ENCODE data around the gene BAZ1A.

The BAZ1A gene, protein sequence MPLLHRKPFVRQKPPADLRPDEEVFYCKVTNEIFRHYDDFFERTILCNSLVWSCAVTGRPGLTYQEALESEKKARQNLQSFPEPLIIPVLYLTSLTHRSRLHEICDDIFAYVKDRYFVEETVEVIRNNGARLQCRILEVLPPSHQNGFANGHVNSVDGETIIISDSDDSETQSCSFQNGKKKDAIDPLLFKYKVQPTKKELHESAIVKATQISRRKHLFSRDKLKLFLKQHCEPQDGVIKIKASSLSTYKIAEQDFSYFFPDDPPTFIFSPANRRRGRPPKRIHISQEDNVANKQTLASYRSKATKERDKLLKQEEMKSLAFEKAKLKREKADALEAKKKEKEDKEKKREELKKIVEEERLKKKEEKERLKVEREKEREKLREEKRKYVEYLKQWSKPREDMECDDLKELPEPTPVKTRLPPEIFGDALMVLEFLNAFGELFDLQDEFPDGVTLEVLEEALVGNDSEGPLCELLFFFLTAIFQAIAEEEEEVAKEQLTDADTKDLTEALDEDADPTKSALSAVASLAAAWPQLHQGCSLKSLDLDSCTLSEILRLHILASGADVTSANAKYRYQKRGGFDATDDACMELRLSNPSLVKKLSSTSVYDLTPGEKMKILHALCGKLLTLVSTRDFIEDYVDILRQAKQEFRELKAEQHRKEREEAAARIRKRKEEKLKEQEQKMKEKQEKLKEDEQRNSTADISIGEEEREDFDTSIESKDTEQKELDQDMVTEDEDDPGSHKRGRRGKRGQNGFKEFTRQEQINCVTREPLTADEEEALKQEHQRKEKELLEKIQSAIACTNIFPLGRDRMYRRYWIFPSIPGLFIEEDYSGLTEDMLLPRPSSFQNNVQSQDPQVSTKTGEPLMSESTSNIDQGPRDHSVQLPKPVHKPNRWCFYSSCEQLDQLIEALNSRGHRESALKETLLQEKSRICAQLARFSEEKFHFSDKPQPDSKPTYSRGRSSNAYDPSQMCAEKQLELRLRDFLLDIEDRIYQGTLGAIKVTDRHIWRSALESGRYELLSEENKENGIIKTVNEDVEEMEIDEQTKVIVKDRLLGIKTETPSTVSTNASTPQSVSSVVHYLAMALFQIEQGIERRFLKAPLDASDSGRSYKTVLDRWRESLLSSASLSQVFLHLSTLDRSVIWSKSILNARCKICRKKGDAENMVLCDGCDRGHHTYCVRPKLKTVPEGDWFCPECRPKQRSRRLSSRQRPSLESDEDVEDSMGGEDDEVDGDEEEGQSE (N-terminal part only)
- total RNA-seq: 155 to 334 (median 206) reads per million in 9 experiments

DNA sequence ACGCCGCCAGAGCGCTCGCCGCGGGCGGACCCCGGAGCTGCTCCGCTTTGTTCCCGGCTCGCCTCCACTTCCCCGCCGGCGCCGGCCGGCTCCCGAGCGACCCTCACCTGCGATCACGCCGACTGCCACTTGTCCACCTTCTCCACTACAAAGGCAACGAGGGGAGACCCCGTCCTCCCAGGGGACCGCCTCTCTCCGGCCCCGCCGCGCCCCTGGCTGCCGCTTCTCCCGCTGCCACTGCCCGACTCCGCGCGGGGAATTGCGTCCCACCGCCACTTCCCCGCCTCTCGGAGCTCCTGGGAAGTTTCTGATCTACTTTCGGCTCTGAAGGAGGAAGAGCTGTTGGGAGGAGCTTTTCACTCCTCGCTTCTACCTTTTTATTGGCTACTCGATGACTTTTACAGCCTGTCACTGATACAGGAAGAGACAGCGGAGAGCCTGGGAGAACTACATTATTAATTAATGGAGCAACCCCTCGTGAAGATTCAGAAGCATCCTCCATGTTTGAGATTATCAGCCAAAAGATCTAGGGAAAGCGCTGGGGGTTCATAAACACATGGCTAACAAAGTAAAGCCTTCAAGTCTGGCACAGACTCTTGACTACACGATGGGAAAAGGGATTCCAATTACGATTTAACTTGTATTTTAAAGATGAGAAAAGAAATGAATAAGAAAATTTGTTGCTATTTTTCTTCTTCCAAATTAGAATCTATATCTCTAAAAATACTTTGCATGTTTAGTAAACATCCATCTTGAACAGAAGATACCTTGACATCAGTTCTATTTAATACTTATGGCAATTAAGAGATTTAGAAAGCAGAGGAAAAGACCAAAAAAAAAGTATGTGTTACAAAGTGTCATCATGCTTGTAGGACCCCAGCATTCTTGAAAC lies at the start of gene BAZ1A:
TSS of gene BAZ1A (minus strand) at position 330 of the 892 bp plus-strand sequence. CDS start 756 bp downstream, outside the sequence.
- Mint-ChIP-seq H3K27me3 (no peaks in the 10 kb centered on the region), H3K4me1 (ENCODE audit: low read depth in 2 of 2) (peaks cover 11 to 35% of the 10 kb centered on the region in 2 donors), H3K4me3 (peak within 1 kb of the TSS; percentile 100), H3K36me3 (ENCODE audit: insufficient read depth) (peaks cover 40% of the 10 kb centered on the region), H3K9me3 (no peaks in the 10 kb centered on the region), H3K27ac (peak within 1 kb of the TSS; percentile 99 to 100)
- DNase-seq: peak; percentile 10 to 29 (median 13)
- ATAC-seq (replicated peaks): peak; percentile 6

DNA sequence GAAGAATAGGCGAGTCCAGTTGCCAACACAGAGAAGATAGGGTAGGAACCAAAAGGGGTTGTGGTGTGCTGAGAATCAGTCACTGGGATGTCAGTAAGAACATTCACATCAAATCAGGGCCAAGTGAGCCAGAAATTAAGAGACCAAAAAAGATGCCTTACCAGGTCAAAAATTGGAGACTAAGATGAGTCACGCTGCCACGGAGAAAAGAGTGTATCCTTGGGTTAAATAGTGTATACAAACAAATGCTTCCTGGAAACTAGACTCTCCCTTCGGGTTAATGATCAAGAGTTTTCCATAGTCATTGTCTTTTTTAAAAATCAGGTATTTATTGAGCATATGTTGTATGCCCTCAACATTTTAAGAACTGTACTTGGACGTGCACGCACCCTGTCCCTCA lies 45.2 kb upstream of the BAZ1A start:
- Mint-ChIP-seq H3K27me3 (no peaks in the 10 kb centered on the region), H3K36me3 (ENCODE audit: insufficient read depth) (no peaks in the 10 kb centered on the region), H3K27ac (no peak overlapping the region), H3K4me3 (no peak overlapping the region), H3K4me1 (ENCODE audit: low read depth in 2 of 2) (no peaks in the 10 kb centered on the region), H3K9me3 (no peaks in the 10 kb centered on the region)
- DNase-seq: no peak
- no peak for ATAC-seq (replicated peaks)

DNA sequence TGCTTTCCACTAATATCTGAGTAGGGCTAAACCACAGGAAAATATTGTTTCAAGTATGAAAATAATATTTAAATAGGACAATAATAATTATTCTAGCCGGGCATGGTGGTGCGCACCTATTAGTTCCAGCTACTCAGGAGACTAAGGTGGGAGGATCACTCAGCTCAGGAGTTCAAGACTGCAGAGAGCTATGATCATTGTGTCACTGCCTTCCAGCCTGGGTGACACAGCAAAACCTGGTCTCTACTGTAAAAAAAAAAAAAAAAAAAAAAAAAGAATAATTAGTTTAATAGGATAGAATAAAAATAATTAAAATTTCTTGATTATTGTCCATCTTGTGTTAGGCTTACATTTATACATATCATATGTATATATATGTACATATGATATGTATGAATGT lies 38.5 kb upstream of the BAZ1A start:
- H3K9me3 Mint-ChIP-seq: no peaks in the 10 kb centered on the region
- no peak overlapping the region for H3K4me3 Mint-ChIP-seq
- no peaks in the 10 kb centered on the region for H3K36me3 Mint-ChIP-seq (ENCODE audit: insufficient read depth)
- DNase-seq (no peak), ATAC-seq (replicated peaks) (no peak)
- H3K4me1 Mint-ChIP-seq (ENCODE audit: low read depth in 2 of 2): no peaks in the 10 kb centered on the region
- H3K27ac Mint-ChIP-seq: peak overlapping the region in 1 of 2 donors; percentile 25
- no peaks in the 10 kb centered on the region for H3K27me3 Mint-ChIP-seq

DNA sequence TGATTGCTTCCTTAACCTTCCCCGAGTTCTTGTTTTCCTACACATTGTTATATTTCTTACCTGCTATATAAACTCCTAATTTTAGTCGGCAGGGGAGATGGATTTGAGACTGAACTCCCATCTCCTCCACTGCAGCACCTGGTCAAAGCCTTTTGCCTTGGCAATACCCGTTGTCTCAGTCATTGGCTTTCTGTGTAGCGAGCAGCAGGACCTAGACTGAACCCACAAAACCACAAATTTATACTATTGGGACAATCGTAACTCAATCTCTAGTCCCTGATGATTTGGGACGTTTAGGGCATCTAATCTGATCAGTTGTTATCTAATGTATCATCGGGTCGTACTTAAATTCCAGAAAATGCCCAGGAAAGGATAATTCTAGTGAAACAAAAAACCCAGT lies 37.8 kb upstream of the BAZ1A start:
- H3K27ac Mint-ChIP-seq: peak overlapping the region in 1 of 2 donors; percentile 25
- no peak overlapping the region for H3K4me3 Mint-ChIP-seq

DNA sequence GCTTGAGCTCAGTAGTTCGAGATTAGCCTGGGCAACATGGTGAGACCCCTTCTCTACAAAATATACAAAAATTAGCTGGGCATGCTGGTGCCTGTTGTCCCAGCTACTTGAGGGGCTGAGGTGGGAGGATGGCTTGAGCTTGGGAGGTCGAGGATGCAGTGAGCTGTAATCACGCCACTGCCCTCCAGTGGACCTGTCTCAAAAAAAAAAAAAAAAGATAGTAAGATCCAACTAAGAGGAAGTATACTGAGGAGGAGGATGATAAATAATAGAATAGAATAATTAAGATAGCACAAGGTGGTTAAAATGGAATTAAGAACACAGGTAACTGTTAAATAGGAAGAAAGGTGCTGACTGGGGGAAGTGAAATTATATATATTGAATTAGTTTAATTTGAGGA lies 37.0 kb upstream of the BAZ1A start:
- DNase-seq: no peak
- Mint-ChIP-seq H3K9me3 (no peaks in the 10 kb centered on the region), H3K4me3 (no peak overlapping the region), H3K27ac (peak overlapping the region in 1 of 2 donors; percentile 11), H3K4me1 (ENCODE audit: low read depth in 2 of 2) (no peaks in the 10 kb centered on the region), H3K36me3 (ENCODE audit: insufficient read depth) (no peaks in the 10 kb centered on the region), H3K27me3 (no peaks in the 10 kb centered on the region)
- no peak for ATAC-seq (replicated peaks)

More for the DNA sequence above, 37.8 kb upstream of the BAZ1A start:
- ATAC-seq (replicated peaks) (no peak), DNase-seq (no peak)
- Mint-ChIP-seq H3K4me1 (ENCODE audit: low read depth in 2 of 2) (no peaks in the 10 kb centered on the region), H3K9me3 (no peaks in the 10 kb centered on the region), H3K36me3 (ENCODE audit: insufficient read depth) (no peaks in the 10 kb centered on the region), H3K27me3 (no peaks in the 10 kb centered on the region)

DNA sequence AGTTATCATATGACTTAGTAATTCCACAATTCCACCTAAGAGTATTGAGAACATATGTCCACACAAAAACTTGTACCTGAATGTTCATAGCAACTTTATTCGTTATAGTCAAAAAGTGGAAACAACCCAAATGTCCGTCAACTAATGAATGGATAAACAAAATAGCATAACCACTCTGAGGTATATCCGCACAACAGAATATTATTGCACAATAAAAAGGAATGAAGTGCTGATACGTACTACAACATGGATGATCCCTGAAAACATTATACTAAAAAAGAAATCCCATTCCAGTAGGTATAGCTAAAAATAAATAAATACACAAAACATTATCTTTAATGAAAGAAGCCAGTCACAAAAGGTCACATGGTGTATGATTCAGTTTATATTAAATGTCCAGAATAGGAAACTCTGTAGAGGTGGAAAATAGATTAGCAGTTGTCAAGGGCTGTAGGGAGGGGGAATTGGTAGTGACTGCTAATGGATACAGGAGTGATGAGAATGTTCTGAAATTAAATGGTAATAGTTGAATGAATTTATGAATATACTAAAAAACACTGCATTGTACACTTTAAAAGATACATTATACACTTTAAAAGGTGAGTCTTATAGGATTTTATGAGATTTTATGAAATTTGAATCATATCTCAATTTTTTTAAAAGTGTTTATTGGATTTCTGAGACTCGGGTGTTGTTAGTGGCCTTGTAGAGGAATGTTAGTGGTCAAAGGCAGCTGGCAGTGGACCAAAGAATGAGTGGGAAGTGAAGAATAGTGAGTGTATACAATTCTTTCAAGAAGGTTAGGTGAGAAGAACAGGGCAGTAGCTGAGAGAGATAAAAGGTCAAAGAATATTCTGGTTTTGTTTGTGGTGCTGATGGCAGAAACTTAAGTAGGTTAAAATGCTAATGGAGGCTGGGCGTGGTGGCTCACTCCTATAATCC lies 36.3 kb upstream of the BAZ1A start:
- Mint-ChIP-seq H3K4me3 (no peak overlapping the region), H3K4me1 (ENCODE audit: low read depth in 2 of 2) (no peaks in the 10 kb centered on the region), H3K9me3 (no peaks in the 10 kb centered on the region), H3K27me3 (no peaks in the 10 kb centered on the region), H3K36me3 (ENCODE audit: insufficient read depth) (no peaks in the 10 kb centered on the region), H3K27ac (peak overlapping the region in 1 of 2 donors; percentile 11)
- ATAC-seq (replicated peaks) (no peak), DNase-seq (no peak)

DNA sequence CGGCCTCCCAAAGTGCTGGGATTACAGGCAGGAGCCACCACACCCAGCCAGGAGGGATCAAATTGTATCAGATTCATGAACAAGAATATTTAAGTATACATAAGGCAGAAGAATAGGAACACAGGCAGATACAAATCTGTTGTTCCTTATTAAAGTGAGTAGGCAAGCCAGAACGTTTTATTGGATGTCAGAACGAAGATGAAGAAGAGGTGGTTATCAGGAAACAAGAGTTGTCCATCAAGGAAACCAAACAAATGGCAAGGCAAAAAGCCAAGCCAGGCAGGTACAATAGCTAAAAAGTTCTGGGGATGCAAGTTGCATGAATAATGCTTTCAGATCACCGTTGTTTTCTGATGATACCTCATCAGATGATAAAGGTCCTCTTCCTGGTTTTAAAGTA lies 31.1 kb upstream of the BAZ1A start:
- Mint-ChIP-seq H3K9me3 (no peaks in the 10 kb centered on the region), H3K36me3 (ENCODE audit: insufficient read depth) (no peaks in the 10 kb centered on the region), H3K4me3 (no peak overlapping the region), H3K4me1 (ENCODE audit: low read depth in 2 of 2) (no peaks in the 10 kb centered on the region), H3K27me3 (no peaks in the 10 kb centered on the region), H3K27ac (no peak overlapping the region)
- ATAC-seq (replicated peaks) (no peak), DNase-seq (no peak)

DNA sequence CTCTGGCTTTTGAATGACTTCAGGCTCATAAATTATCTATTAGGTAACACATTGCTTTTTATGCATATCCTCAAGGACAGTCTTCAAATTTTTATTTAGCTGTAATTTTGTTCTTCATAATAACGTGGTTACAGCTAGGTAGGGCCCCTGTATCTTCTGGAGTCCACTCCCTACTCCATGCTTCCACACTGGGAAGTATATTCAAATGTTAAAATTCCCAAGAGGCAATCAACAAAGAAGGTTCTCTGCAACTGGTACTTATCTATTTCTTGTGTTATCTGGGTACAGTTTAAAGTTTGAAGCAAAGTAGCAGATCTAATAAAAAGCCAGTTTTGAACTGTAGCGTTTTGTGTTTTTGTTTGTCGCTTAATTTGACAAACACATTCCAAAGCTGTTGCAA lies 20.1 kb upstream of the BAZ1A start:
- no peak overlapping the region for H3K27ac Mint-ChIP-seq
- no peak overlapping the region for H3K4me3 Mint-ChIP-seq
- ATAC-seq (replicated peaks) (no peak), DNase-seq (no peak)
- no peaks in the 10 kb centered on the region for H3K27me3 Mint-ChIP-seq
- H3K4me1 Mint-ChIP-seq (ENCODE audit: low read depth in 2 of 2): no peaks in the 10 kb centered on the region
- no peaks in the 10 kb centered on the region for H3K9me3 Mint-ChIP-seq
- H3K36me3 Mint-ChIP-seq (ENCODE audit: insufficient read depth): no peaks in the 10 kb centered on the region

DNA sequence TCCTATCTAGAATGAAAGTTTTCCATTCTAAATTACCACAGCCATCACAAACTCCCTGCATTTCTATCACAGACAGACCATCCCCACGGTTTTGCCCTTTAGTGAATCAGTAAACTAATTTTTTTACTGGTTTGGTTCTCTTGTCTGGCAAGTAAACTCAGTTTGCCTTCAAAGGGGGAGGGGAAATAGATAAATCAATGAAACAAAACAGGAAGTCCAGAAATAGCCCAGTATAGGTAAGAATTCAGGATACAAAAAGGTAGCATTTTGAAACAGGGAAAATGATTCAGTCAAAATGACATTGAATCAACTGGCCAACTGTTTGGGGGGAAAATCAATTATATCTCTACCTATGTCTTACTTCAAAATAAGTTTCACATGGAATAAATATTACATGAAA lies 15.8 kb upstream of the BAZ1A start:
- H3K9me3 Mint-ChIP-seq: no peaks in the 10 kb centered on the region
- no peak overlapping the region for H3K4me3 Mint-ChIP-seq
- H3K27me3 Mint-ChIP-seq: no peaks in the 10 kb centered on the region
- no peaks in the 10 kb centered on the region for H3K4me1 Mint-ChIP-seq (ENCODE audit: low read depth in 2 of 2)
- H3K27ac Mint-ChIP-seq: no peak overlapping the region
- H3K36me3 Mint-ChIP-seq (ENCODE audit: insufficient read depth): no peaks in the 10 kb centered on the region
- no peak for ATAC-seq (replicated peaks)
- DNase-seq: no peak

DNA sequence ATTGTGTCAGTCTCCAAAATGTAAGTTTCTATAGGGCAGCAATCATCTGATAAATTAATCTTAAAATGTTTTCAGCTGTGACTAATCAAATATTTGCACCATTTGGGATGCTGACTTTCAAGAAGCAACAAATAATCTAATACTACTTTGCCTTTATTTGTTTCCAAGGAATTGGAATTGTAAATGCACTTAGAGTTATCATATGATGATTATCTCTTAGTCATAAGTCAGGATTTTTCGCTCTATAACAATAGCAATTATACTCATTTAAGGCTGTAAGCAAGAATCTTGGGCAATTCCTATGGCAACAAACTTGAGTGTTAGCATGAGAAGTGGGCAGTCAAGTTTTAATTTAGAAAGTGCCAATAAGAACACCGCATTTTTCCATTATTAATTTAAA lies 13.0 kb upstream of the BAZ1A start:
- no peak for ATAC-seq (replicated peaks)
- Mint-ChIP-seq H3K36me3 (ENCODE audit: insufficient read depth) (no peaks in the 10 kb centered on the region), H3K9me3 (no peaks in the 10 kb centered on the region), H3K27ac (no peak overlapping the region), H3K27me3 (no peaks in the 10 kb centered on the region), H3K4me1 (ENCODE audit: low read depth in 2 of 2) (no peaks in the 10 kb centered on the region), H3K4me3 (no peak overlapping the region)
- DNase-seq: no peak

DNA sequence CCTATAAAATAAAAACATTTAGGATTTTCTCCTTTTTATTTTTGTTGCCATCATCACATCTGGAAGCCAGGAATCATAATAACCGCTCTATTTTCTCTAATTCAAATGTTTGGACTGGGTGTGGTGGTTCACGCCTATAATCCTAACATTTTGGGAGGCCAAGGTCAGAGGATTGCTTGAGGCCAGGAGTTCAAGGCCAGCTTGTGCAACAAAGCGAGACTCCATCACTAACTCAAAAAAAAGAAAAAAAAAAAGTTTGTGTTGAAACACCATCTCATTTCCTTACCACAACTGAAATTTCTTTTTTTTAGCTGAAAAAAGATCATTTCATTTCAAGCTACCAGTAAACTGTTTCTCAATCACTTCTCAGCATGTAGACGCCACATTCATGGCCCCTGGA lies 8.8 kb upstream of the BAZ1A start:
- H3K4me3 Mint-ChIP-seq: no peak overlapping the region
- no peaks in the 10 kb centered on the region for H3K9me3 Mint-ChIP-seq
- H3K27ac Mint-ChIP-seq: no peak overlapping the region
- no peak for ATAC-seq (replicated peaks)
- H3K36me3 Mint-ChIP-seq (ENCODE audit: insufficient read depth): peaks cover 2% of the 10 kb centered on the region
- H3K4me1 Mint-ChIP-seq (ENCODE audit: low read depth in 2 of 2): no peaks in the 10 kb centered on the region
- no peaks in the 10 kb centered on the region for H3K27me3 Mint-ChIP-seq
- DNase-seq: no peak

Data from effector memory CD8-positive, alpha-beta T cell (primary cell).